Lower leg skin (tissue), 4 donors: ENCODE measurements around the gene UBE2E2. TPM values are rescaled to one million over a fixed set of nuclear protein-coding genes. Genes with fewer than 3 reads are reported as not detected.
"Not testable (repeated sequence)": the region's sequence is repeated elsewhere in the genome, so short reads cannot be mapped to it uniquely, and the experiment has no call there.

Experiments
- DNase-seq, 2 donors: peaks; one replicate each; pipeline ENCODE4 v3.0.0-alpha.2; 2019; ENCODE audit warnings: low spot score in 2 of 2
- H3K4me3 ChIP-seq: fragments of 200-600 bp; sonication (generic); 2 replicates; pipeline ENCODE4 v1.5.1; 2017; ENCODE audit warnings: mild to moderate bottlenecking, low read depth; ENCODE audit not compliant: poor library complexity, severe bottlenecking
- POLR2A ChIP-seq, 2 donors: fragments of 450-650 bp; IDR thresholded peaks; one replicate each; pipeline ENCODE4 v1.6.1; 2016 to 2017; ENCODE audit warnings: antibody characterized with exemption in 2 of 2, mild to moderate bottlenecking in 1 of 2, moderate library complexity in 1 of 2
- WGBS, 2 donors: methylation state at CpG; one replicate each; pipeline ENCODE4 v1.1.5; 2018; 5-methylcytosine and 5-hydroxymethylcytosine counted together
- intact Hi-C: fragments of 100-400 bp; cut with DNase I; formaldehyde crosslinking; loops from one replicate; pipeline ENCODE4 v1.15.0; 2023; ENCODE audit warnings: low total_unique reads
- total RNA-seq, 4 donors: library from RNA; depleted of rRNA; stranded (reverse); fragments of >200 nt; gene quantifications; one replicate each; pipeline ENCODE4 v1.1.0, GENCODE V29; 2016
- TF ChIP-seq, protein P1 (sequence below), 3 donors: fragments of 450-650 bp; IDR thresholded peaks; one replicate each; pipeline ENCODE4 v1.5.1; 2016; ENCODE audit warnings: antibody characterized with exemption in 3 of 3, mild to moderate bottlenecking in 3 of 3, moderate library complexity in 2 of 3

Gene UBE2E2
- total RNA-seq, 4 donors from 2014 or later: 20.0 to 54.7 (median 33.3) TPM

DNA sequence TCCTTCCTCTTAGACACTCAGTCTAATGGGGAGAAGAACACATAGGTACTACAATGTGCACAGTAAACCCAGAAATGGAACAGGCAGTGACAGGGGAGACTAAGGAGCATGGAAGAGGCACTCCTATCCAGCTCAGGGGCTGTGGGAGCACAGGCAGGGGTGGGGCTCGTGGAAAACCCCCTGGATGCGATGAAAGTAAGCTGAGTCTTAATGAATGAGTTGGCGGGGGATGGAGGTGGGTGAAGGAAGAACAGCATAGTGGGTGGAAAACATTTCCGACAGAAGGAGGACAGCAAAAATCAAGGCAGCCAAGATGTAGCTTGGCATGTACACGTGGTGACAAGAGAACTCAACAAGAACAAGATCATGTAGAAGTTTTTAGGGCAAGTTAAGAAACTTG, 33.6 kb upstream of the UBE2E2 start:
- 44 to 55% methylated on average over 5 of the region's 5 CpGs for WGBS, 2 donors
- TF ChIP-seq POLR2A (IDR thresholded peaks at IDR 0.05): no peak
- TF ChIP-seq, protein P1, sequence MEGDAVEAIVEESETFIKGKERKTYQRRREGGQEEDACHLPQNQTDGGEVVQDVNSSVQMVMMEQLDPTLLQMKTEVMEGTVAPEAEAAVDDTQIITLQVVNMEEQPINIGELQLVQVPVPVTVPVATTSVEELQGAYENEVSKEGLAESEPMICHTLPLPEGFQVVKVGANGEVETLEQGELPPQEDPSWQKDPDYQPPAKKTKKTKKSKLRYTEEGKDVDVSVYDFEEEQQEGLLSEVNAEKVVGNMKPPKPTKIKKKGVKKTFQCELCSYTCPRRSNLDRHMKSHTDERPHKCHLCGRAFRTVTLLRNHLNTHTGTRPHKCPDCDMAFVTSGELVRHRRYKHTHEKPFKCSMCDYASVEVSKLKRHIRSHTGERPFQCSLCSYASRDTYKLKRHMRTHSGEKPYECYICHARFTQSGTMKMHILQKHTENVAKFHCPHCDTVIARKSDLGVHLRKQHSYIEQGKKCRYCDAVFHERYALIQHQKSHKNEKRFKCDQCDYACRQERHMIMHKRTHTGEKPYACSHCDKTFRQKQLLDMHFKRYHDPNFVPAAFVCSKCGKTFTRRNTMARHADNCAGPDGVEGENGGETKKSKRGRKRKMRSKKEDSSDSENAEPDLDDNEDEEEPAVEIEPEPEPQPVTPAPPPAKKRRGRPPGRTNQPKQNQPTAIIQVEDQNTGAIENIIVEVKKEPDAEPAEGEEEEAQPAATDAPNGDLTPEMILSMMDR (IDR thresholded peaks at IDR 0.05): no peak
- intact Hi-C loops: no loop called here
- DNase-seq: no peak
- H3K4me3 ChIP-seq: no peak overlapping the region

DNA sequence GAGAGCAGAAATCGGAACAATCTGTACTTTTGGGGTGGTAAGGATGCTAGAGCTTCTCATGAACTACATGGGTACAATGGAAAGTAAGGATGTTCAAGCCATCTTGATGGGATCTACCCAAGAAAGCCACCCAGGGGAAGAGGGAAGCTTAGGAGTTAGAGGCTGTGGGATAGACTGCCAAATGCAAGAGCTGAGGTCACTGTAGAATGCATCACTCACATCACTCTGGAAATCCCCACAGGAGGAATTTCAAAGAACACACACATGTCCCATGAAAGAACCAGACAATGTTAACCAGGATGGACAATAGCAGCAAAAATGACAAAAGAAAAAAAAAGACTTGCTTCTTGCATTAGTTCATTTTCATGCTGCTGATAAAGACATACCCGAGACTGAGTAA, 32.8 kb upstream of the UBE2E2 start:
- no peak for DNase-seq
- intact Hi-C loops: no loop called here
- H3K4me3 ChIP-seq: no peak overlapping the region
- TF ChIP-seq POLR2A (IDR thresholded peaks at IDR 0.05): no peak
- TF ChIP-seq, protein P1 (IDR thresholded peaks at IDR 0.05): no peak
- 68 to 75% methylated on average over 2 of the region's 2 CpGs for WGBS, 2 donors

DNA sequence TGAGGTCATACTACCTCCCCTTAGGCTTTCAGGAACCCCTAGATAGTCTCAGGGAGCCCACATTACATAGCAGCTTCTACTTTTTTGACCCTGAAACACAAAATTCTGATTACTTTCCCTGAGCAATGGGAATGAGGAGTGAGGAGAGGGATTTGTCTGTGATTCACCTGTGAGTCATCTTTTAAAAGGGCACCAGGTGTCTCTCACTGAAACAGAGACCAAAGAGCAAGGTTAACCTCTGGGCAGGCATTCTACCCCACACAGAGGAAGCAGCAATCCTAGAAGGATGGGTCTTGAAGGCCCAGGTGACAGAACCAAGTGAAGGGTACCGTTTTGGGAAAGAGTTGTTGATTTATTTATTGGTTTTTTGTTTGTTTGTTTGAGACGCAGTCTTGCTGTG, 31.1 kb upstream of the UBE2E2 start:
- DNase-seq: no peak
- intact Hi-C loops: no loop called here
- WGBS, 2 donors: 85 to 95% methylated on average over 2 of the region's 2 CpGs
- TF ChIP-seq POLR2A (IDR thresholded peaks at IDR 0.05): no peak
- H3K4me3 ChIP-seq: no peak overlapping the region

DNA sequence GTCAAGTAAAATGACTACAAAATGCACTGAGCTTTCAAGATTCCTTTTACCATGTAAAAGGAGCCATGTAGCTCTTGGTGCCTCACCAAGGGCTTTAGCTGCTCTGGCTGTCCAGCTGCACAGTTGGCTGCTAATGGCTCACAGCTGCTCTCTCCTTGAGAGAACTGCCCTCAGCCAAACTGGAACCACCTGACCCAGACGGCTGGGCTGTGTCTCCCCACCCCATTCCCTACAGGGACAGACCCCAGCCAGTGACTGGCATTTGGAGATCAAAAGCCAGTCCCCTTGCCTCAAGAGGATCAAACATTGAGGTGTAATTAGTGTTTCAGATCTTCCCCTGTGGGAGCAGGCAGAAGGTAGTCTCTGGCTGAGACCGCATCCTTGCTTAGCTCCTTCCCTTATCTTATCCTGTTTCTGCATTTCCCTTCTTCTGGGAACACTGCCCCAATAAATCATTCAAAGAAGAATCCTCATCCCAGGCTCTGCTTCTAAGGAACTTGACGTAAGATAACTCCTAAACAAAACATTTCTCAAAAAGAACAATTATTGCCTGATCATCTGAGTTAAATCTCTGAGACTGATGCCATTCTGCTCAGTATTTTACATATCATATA, 28.6 kb upstream of the UBE2E2 start:
- no peak for DNase-seq
- intact Hi-C loops: no loop called here
- 48 to 61% methylated on average over 3 of the region's 3 CpGs for WGBS, 2 donors
- H3K4me3 ChIP-seq: no peak overlapping the region
- TF ChIP-seq, protein P1 (IDR thresholded peaks at IDR 0.05): no peak

DNA sequence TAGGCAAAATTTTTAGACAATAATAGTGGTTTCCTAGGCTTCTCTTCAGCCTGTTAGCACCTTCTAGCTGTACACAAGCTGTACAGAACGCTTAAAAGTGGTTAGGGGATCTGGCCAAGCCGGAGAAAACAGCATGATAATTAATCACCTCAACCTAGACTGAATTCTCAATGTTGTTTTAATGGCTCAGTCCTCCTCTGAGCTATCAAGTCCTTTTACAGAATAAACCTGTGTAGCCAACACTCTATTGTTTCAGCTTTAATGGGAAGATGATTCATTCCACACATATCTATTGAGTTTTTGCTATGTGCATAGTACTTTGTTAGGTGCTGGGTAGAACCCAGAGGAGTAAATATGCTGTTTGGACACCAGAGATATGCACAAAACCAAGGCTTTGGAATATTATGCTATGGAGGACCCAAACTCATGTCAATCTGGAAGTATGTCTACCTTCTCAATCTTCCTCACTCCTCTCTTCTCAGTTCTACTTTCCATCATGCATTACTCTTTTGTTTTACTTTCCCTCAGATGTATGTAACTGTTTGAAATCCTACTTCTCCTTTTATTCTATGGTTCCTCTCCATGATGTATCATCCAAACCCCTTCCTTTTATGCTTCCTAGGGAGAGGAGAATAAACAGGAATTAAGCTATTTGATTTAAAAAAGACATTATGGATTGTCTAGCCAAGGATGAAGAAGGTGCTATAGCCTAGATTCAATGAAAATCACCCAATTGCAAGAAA, 27.6 kb upstream of the UBE2E2 start:
- TF ChIP-seq, protein P1 (IDR thresholded peaks at IDR 0.05): no peak
- no peak for TF ChIP-seq POLR2A (IDR thresholded peaks at IDR 0.05)
- WGBS, 2 donors: 78 to 81% methylated on average over 2 of the region's 2 CpGs
- no peak for DNase-seq
- H3K4me3 ChIP-seq: no peak overlapping the region
- intact Hi-C loops: no loop called here

DNA sequence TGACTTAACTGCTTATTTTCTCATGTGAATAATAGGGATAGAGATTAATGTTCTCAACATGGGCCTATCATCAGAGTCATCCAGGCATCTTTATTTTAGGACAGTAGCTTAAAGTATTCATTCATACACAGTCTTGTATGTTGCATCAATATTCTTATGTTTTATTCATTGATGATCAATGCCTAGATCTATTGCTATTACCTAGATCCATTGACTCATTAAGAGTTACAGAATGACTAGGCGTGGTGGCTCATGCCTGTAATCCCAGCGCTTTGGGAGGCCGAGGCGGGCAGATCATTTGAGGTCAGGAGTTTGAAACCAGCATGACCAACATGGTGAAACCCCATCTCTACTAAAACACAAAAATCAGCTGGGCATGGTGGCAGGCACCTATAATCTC, 26.3 kb upstream of the UBE2E2 start:
- H3K4me3 ChIP-seq, intact Hi-C loops, DNase-seq: not testable (repeated sequence)
- WGBS, 2 donors: 90 to 99% methylated on average over 4 of the region's 4 CpGs
